ENCODE results near the gene RBP3.
"Not testable (repeated sequence)": the region's sequence is repeated elsewhere in the genome, so short reads cannot be mapped to it uniquely, and the experiment has no call there.

RBP3 gene

GRCh38 chr10:47384148-47384921 is 36.2 kb downstream of the RBP3 start, which contains the start of gene ZNF488:
TSS of gene ZNF488 (minus strand) at chr10:47384293. CDS start at chr10:47368829, 15,464 bp downstream.
- Histone ChIP-seq H3K18ac (ENCODE audit: low read length) (peak within 1 kb of the TSS; percentile 84), H3K9me3 (replicated peaks in 1 of 2; ENCODE audit: control insufficient read depth in 2 of 2, insufficient read depth in 1 of 2, low read depth in 1 of 2, low read length in 2 of 2) (no peaks in the 10 kb centered on the region), H3K79me1 (ENCODE audit: low read depth, low read length) (no peaks in the 10 kb centered on the region), H3K27me3 (ENCODE audit: control insufficient read depth in 3 of 3, insufficient read depth in 3 of 3, low read depth in 1 of 3, low read length in 3 of 3) (peaks cover 0 to 49% (median 19%) of the 10 kb centered on the region in 3 experiments), H2AK5ac (ENCODE audit: low read depth, low read length) (no peak within 1 kb of the TSS), H3K14ac (ENCODE audit: low read length) (no peak within 1 kb of the TSS), H4K8ac (ENCODE audit: low read depth, low read length) (no peak within 1 kb of the TSS), H3K23ac (ENCODE audit: low read depth, low read length, poor library complexity) (peak within 1 kb of the TSS; percentile 39), H3K4ac (ENCODE audit: low read length) (no peak within 1 kb of the TSS), H3K9ac (ENCODE audit: low read depth, low read length, poor library complexity) (peak within 1 kb of the TSS; percentile 88), H2AFZ (ENCODE audit: low read length) (peak within 1 kb of the TSS; percentile 99), H3K36me3 (replicated peaks in 1 of 2; ENCODE audit: control insufficient read depth in 2 of 2, insufficient read depth in 2 of 2, low read length in 2 of 2) (no peaks in the 10 kb centered on the region), H2BK120ac (ENCODE audit: low read depth, low read length) (no peak within 1 kb of the TSS), H4K91ac (ENCODE audit: low read depth, low read length, poor library complexity) (no peak within 1 kb of the TSS), H3K4me1 (ENCODE audit: control insufficient read depth in 2 of 2, insufficient read depth in 1 of 2, low read depth in 1 of 2, low read length in 2 of 2) (peaks cover 0 to 3% of the 10 kb centered on the region in 2 donors), H2BK12ac (ENCODE audit: low read length) (no peak within 1 kb of the TSS), H3K4me3 (ENCODE audit: low read length in 2 of 2) (peak within 1 kb of the TSS; percentile 59 to 90), H3K4me2 (ENCODE audit: insufficient read depth, low read length, poor library complexity, severe bottlenecking) (peak within 1 kb of the TSS; percentile 89), H3K27ac (replicated peaks; ENCODE audit: low read length) (peak within 1 kb of the TSS; percentile 35), H2BK5ac (ENCODE audit: low read length) (no peak within 1 kb of the TSS), H2BK15ac (ENCODE audit: low read length) (no peak within 1 kb of the TSS)
- DNase-seq (ENCODE audit: low spot score) = peak; percentile 59
- WGBS, 2 donors (ENCODE audit: extremely low coverage in 2 of 2, insufficient read length in 2 of 2, insufficient replicate concordance in 1 of 2) = no CpG with 5 or more reads among the region's 75 CpGs

GRCh38 chr10:47386104-47386503 is 37.9 kb downstream of the RBP3 start:
- H3K4me1 ChIP-seq (ENCODE audit: control insufficient read depth in 2 of 2, insufficient read depth in 1 of 2, low read depth in 1 of 2, low read length in 2 of 2); H3K9ac ChIP-seq (ENCODE audit: low read depth, low read length, poor library complexity); H2AK5ac ChIP-seq (ENCODE audit: low read depth, low read length); H2BK15ac ChIP-seq (ENCODE audit: low read length); H3K23ac ChIP-seq (ENCODE audit: low read depth, low read length, poor library complexity); H4K91ac ChIP-seq (ENCODE audit: low read depth, low read length, poor library complexity); H2BK120ac ChIP-seq (ENCODE audit: low read depth, low read length); H3K18ac ChIP-seq (ENCODE audit: low read length); H2BK12ac ChIP-seq (ENCODE audit: low read length); H3K27ac ChIP-seq (replicated peaks; ENCODE audit: low read length); DNase-seq (ENCODE audit: low spot score); H3K4me2 ChIP-seq (ENCODE audit: insufficient read depth, low read length, poor library complexity, severe bottlenecking); H3K14ac ChIP-seq (ENCODE audit: low read length); H3K4ac ChIP-seq (ENCODE audit: low read length); H3K9me3 ChIP-seq (replicated peaks in 1 of 2; ENCODE audit: control insufficient read depth in 2 of 2, insufficient read depth in 1 of 2, low read depth in 1 of 2, low read length in 2 of 2); H3K79me1 ChIP-seq (ENCODE audit: low read depth, low read length); H4K8ac ChIP-seq (ENCODE audit: low read depth, low read length); H2BK5ac ChIP-seq (ENCODE audit: low read length); H3K4me3 ChIP-seq (ENCODE audit: low read length in 2 of 2); H3K36me3 ChIP-seq (replicated peaks in 1 of 2; ENCODE audit: control insufficient read depth in 2 of 2, insufficient read depth in 2 of 2, low read length in 2 of 2); H2AFZ ChIP-seq (ENCODE audit: low read length): not testable (repeated sequence)
- H3K27me3 ChIP-seq (ENCODE audit: control insufficient read depth in 3 of 3, insufficient read depth in 3 of 3, low read depth in 1 of 3, low read length in 3 of 3) = peaks cover 0 to 45% (median 19%) of the 10 kb centered on the region in 3 experiments
- no CpG with 5 or more reads among the region's 2 CpGs for WGBS, 2 donors (ENCODE audit: extremely low coverage in 2 of 2, insufficient read length in 2 of 2, insufficient replicate concordance in 1 of 2)

- H4K91ac ChIP-seq (ENCODE audit: low read depth, low read length, poor library complexity) = no peak overlapping the region
- no CpG with 5 or more reads among the region's 4 CpGs for WGBS, 2 donors (ENCODE audit: extremely low coverage in 2 of 2, insufficient read length in 2 of 2, insufficient replicate concordance in 1 of 2)
- H2BK15ac ChIP-seq (ENCODE audit: low read length) = no peak overlapping the region
- no peak overlapping the region for H3K4me2 ChIP-seq (ENCODE audit: insufficient read depth, low read length, poor library complexity, severe bottlenecking)
- H3K79me1 ChIP-seq (ENCODE audit: low read depth, low read length) = no peaks in the 10 kb centered on the region
- H3K4me3 ChIP-seq (ENCODE audit: low read length in 2 of 2) = no peak overlapping the region
- H3K9me3 ChIP-seq (replicated peaks in 1 of 2; ENCODE audit: control insufficient read depth in 2 of 2, insufficient read depth in 1 of 2, low read depth in 1 of 2, low read length in 2 of 2) = no peaks in the 10 kb centered on the region
- no peak for DNase-seq (ENCODE audit: low spot score)
- no peak overlapping the region for H3K27ac ChIP-seq (replicated peaks; ENCODE audit: low read length)
- no peak overlapping the region for H2BK12ac ChIP-seq (ENCODE audit: low read length)
- H2BK120ac ChIP-seq (ENCODE audit: low read depth, low read length) = no peak overlapping the region
- H3K4me1 ChIP-seq (ENCODE audit: control insufficient read depth in 2 of 2, insufficient read depth in 1 of 2, low read depth in 1 of 2, low read length in 2 of 2) = peaks cover 0 to 1% of the 10 kb centered on the region in 2 donors
- peaks cover 0 to 28% (median 11%) of the 10 kb centered on the region in 3 experiments for H3K27me3 ChIP-seq (ENCODE audit: control insufficient read depth in 3 of 3, insufficient read depth in 3 of 3, low read depth in 1 of 3, low read length in 3 of 3)
- H3K36me3 ChIP-seq (replicated peaks in 1 of 2; ENCODE audit: control insufficient read depth in 2 of 2, insufficient read depth in 2 of 2, low read length in 2 of 2) = no peaks in the 10 kb centered on the region
- H3K23ac ChIP-seq (ENCODE audit: low read depth, low read length, poor library complexity) = no peak overlapping the region
- H3K14ac ChIP-seq (ENCODE audit: low read length) = no peak overlapping the region
- H2AK5ac ChIP-seq (ENCODE audit: low read depth, low read length) = no peak overlapping the region
- H3K18ac ChIP-seq (ENCODE audit: low read length) = no peak overlapping the region
- H4K8ac ChIP-seq (ENCODE audit: low read depth, low read length) = no peak overlapping the region
- H3K4ac ChIP-seq (ENCODE audit: low read length) = no peak overlapping the region
- H2AFZ ChIP-seq (ENCODE audit: low read length) = no peak overlapping the region
- H3K9ac ChIP-seq (ENCODE audit: low read depth, low read length, poor library complexity) = no peak overlapping the region
- no peak overlapping the region for H2BK5ac ChIP-seq (ENCODE audit: low read length)
These were observed 40.7 kb downstream of the RBP3 start for GRCh38 chr10:47388879-47389278.

GRCh38 chr10:47389619-47390018 is 41.5 kb downstream of the RBP3 start:
- Histone ChIP-seq H3K36me3 (replicated peaks in 1 of 2; ENCODE audit: control insufficient read depth in 2 of 2, insufficient read depth in 2 of 2, low read length in 2 of 2) (no peaks in the 10 kb centered on the region), H2BK5ac (ENCODE audit: low read length) (no peak overlapping the region), H3K9me3 (replicated peaks in 1 of 2; ENCODE audit: control insufficient read depth in 2 of 2, insufficient read depth in 1 of 2, low read depth in 1 of 2, low read length in 2 of 2) (no peaks in the 10 kb centered on the region), H3K23ac (ENCODE audit: low read depth, low read length, poor library complexity) (no peak overlapping the region), H2AK5ac (ENCODE audit: low read depth, low read length) (no peak overlapping the region), H3K27me3 (ENCODE audit: control insufficient read depth in 3 of 3, insufficient read depth in 3 of 3, low read depth in 1 of 3, low read length in 3 of 3) (peaks cover 0 to 30% (median 8%) of the 10 kb centered on the region in 3 experiments), H3K18ac (ENCODE audit: low read length) (no peak overlapping the region), H3K14ac (ENCODE audit: low read length) (no peak overlapping the region), H3K4me3 (ENCODE audit: low read length in 2 of 2) (no peak overlapping the region), H2AFZ (ENCODE audit: low read length) (no peak overlapping the region), H3K79me1 (ENCODE audit: low read depth, low read length) (no peaks in the 10 kb centered on the region), H4K91ac (ENCODE audit: low read depth, low read length, poor library complexity) (no peak overlapping the region), H3K4me1 (ENCODE audit: control insufficient read depth in 2 of 2, insufficient read depth in 1 of 2, low read depth in 1 of 2, low read length in 2 of 2) (no peaks in the 10 kb centered on the region), H2BK12ac (ENCODE audit: low read length) (no peak overlapping the region), H2BK120ac (ENCODE audit: low read depth, low read length) (no peak overlapping the region), H2BK15ac (ENCODE audit: low read length) (no peak overlapping the region), H3K4me2 (ENCODE audit: insufficient read depth, low read length, poor library complexity, severe bottlenecking) (no peak overlapping the region), H3K4ac (ENCODE audit: low read length) (no peak overlapping the region), H3K27ac (replicated peaks; ENCODE audit: low read length) (no peak overlapping the region), H4K8ac (ENCODE audit: low read depth, low read length) (no peak overlapping the region), H3K9ac (ENCODE audit: low read depth, low read length, poor library complexity) (no peak overlapping the region)
- DNase-seq (ENCODE audit: low spot score) = no peak
- WGBS, 2 donors (ENCODE audit: extremely low coverage in 2 of 2, insufficient read length in 2 of 2, insufficient replicate concordance in 1 of 2) = no CpG with 5 or more reads among the region's 3 CpGs
